Measurements from ENCODE around the gene RCC2. TPM values are rescaled to one million over a fixed set of nuclear protein-coding genes. Genes with fewer than 3 reads are reported as not detected.
"Not testable (repeated sequence)": the region's sequence is repeated elsewhere in the genome, so short reads cannot be mapped to it uniquely, and the experiment has no call there.

Gene RCC2
- total RNA-seq, 1 experiment from 2014 or later, result 107 TPM

DNA sequence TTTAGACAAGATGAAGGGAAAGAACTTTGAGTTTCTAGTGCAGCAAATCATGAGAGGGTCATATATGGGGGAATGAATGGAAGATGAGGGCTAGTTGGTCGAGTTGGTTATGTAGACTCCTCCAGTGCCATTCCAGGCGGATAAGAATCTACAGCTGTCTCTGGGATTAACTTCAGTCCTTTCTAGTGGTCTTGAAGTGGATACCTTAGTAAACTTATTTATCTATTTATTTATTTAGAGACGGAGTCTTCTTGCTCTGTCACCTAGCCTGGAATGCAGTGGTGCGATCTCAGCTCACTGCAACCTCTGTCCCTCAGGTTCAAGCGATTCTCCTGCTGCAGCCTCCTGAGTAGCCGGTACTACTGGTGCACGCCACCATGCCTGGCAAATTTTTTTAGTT, 41.4 kb upstream of the RCC2 start:
- H3K36me3 Mint-ChIP-seq (ENCODE audit: insufficient read depth, unreplicated experiment), result no peaks in the 10 kb centered on the region
- intact Hi-C loops (cut with micrococcal nuclease; ENCODE audit: unreplicated experiment), result no loop called here
- CTCF ChIA-PET, result no interaction called here

DNA sequence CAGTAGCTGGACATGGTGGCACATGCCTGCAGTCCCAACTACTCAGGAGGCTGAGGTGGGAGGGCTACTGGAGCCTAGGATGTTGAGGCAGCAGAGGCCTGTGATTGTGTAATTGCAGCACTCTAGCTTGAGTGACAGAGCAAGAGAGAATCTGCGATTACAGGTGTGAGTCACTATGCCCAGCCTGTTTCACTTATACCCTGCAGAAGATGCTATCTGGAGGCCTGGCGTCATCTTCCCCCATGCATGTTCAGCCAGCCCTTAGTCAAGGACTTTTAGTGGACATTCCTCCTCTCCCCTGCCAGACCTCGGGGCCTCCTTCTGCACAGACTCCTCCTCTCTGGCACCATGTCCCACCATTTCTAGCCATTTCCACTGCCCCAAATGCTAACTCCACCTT, 36.3 kb upstream of the RCC2 start:
- TF ChIP-seq, protein P1, sequence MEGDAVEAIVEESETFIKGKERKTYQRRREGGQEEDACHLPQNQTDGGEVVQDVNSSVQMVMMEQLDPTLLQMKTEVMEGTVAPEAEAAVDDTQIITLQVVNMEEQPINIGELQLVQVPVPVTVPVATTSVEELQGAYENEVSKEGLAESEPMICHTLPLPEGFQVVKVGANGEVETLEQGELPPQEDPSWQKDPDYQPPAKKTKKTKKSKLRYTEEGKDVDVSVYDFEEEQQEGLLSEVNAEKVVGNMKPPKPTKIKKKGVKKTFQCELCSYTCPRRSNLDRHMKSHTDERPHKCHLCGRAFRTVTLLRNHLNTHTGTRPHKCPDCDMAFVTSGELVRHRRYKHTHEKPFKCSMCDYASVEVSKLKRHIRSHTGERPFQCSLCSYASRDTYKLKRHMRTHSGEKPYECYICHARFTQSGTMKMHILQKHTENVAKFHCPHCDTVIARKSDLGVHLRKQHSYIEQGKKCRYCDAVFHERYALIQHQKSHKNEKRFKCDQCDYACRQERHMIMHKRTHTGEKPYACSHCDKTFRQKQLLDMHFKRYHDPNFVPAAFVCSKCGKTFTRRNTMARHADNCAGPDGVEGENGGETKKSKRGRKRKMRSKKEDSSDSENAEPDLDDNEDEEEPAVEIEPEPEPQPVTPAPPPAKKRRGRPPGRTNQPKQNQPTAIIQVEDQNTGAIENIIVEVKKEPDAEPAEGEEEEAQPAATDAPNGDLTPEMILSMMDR (IDR thresholded peaks at IDR 0.05; ENCODE audit: unreplicated experiment), result no peak
- intact Hi-C loops (cut with micrococcal nuclease; ENCODE audit: unreplicated experiment), result no loop called here
- Mint-ChIP-seq H3K9me3 (ENCODE audit: low read depth, unreplicated experiment) (no peaks in the 10 kb centered on the region), H3K4me1 (ENCODE audit: low read depth, unreplicated experiment) (peaks cover 7% of the 10 kb centered on the region), H3K27ac (ENCODE audit: unreplicated experiment) (no peak overlapping the region), H3K4me3 (ENCODE audit: low read depth, unreplicated experiment) (no peak overlapping the region), H3K27me3 (ENCODE audit: unreplicated experiment) (no peaks in the 10 kb centered on the region), H3K36me3 (ENCODE audit: insufficient read depth, unreplicated experiment) (no peaks in the 10 kb centered on the region)
- BruUV-seq (replicated peaks), result no TSS peak
- CTCF ChIA-PET, result interaction anchor here (0.6 kb wide), 1 partner anchor 8 kb away, joined by 5 read pairs; no protein-coding TSS in a partner anchor
- DNase-seq, result peak; percentile 28

More for the DNA sequence above, 41.4 kb upstream of the RCC2 start:
- TF ChIP-seq, protein P1 (IDR thresholded peaks at IDR 0.05; ENCODE audit: unreplicated experiment), result no peak
- peaks cover 12% of the 10 kb centered on the region for H3K27me3 Mint-ChIP-seq (ENCODE audit: unreplicated experiment)
- H3K27ac Mint-ChIP-seq (ENCODE audit: unreplicated experiment), result no peak overlapping the region
- H3K4me1 Mint-ChIP-seq (ENCODE audit: low read depth, unreplicated experiment), result peaks cover 7% of the 10 kb centered on the region
- DNase-seq, result no peak
- H3K4me3 Mint-ChIP-seq (ENCODE audit: low read depth, unreplicated experiment), result no peak overlapping the region
- H3K9me3 Mint-ChIP-seq (ENCODE audit: low read depth, unreplicated experiment), result no peaks in the 10 kb centered on the region
- no TSS peak for BruUV-seq (replicated peaks)

DNA sequence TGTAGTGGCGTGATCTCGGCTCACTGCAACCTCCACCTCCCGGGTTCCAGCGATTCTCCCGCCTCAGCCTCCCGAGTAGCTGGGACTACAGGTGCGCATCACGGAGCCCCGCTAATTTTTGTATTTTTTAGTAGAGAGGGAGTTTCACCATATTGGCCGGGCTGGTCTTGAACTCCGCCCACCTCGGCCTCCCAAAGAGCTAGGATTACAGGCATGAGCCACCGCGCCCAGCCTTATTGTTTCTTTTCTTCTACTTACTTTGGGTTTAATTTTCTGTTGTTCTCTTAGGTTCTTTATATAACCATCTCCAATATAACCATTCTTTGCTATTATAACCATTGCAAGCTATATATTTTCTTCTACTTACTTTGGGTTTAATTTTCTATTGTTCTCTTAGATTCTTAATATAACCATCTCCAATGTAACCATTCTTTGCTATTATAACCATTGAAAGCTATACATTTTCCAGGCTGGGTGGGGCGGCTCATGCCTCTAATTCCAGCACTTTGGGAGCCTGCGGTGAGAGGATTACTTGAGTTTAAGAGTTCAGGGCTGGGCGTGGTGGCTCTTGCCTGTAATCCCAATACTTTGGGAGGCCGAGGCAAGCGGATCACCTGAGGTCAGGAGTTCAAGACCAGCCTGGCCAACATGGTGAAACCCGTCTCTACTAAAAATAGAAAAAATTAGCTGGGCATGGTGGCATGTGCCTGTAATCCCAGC, 35.5 kb upstream of the RCC2 start:
- H3K4me3 Mint-ChIP-seq (ENCODE audit: low read depth, unreplicated experiment); H3K27me3 Mint-ChIP-seq (ENCODE audit: unreplicated experiment); H3K9me3 Mint-ChIP-seq (ENCODE audit: low read depth, unreplicated experiment); DNase-seq; BruUV-seq (replicated peaks); H3K36me3 Mint-ChIP-seq (ENCODE audit: insufficient read depth, unreplicated experiment); intact Hi-C loops (cut with micrococcal nuclease; ENCODE audit: unreplicated experiment); H3K4me1 Mint-ChIP-seq (ENCODE audit: low read depth, unreplicated experiment): not testable (repeated sequence)
- CTCF ChIA-PET, result interaction anchor here (0.6 kb wide), 2 partner anchors 9 to 1149 kb away, joined by 4 to 5 read pairs; no protein-coding TSS in a partner anchor
- peak overlapping the region; percentile 33 for H3K27ac Mint-ChIP-seq (ENCODE audit: unreplicated experiment)

DNA sequence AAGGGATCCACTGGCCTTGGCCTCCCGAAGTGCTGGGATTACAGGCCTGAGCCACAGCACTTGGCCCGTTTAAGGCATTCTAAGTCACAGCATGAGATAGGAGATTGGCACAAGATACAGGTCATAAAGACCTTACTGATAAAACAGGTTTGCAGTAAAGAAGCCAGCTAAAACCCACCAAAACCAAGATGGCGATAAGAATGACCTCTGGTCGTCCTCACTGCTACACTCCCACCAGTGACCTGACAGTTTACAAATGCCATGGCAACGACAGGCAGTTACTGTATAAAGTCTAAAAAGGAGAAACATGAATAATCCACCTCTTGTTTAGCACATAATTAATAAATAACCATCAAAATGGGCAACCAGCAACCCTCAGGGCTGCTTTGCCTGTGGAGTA, 33.3 kb upstream of the RCC2 start:
- Mint-ChIP-seq H3K4me1 (ENCODE audit: low read depth, unreplicated experiment) (no peaks in the 10 kb centered on the region), H3K36me3 (ENCODE audit: insufficient read depth, unreplicated experiment) (no peaks in the 10 kb centered on the region)
- BruUV-seq (replicated peaks), result no TSS peak

More for the DNA sequence above, 33.3 kb upstream of the RCC2 start:
- CTCF ChIA-PET, result no interaction called here
- Mint-ChIP-seq H3K4me3 (ENCODE audit: low read depth, unreplicated experiment) (no peak overlapping the region), H3K27ac (ENCODE audit: unreplicated experiment) (peak overlapping the region; percentile 36), H3K9me3 (ENCODE audit: low read depth, unreplicated experiment) (no peaks in the 10 kb centered on the region), H3K27me3 (ENCODE audit: unreplicated experiment) (no peaks in the 10 kb centered on the region)
- intact Hi-C loops (cut with micrococcal nuclease; ENCODE audit: unreplicated experiment), result no loop called here
- TF ChIP-seq, protein P1 (IDR thresholded peaks at IDR 0.05; ENCODE audit: unreplicated experiment), result no peak
- peak; percentile 30 for DNase-seq

Data from Calu3 (cell line).